Kidney (tissue), 14 donors: ENCODE measurements around the gene CLDN6. TPM values are rescaled to one million over a fixed set of nuclear protein-coding genes. Genes with fewer than 3 reads are reported as not detected.

Source experiments
- DNase-seq, 5 donors: peaks; one replicate each; pipeline ENCODE4 v3.0.0-alpha.2; 2013 to 2020
- FAIRE-seq: peaks from 2 replicates; lab custom pipeline; 2012; peaks lifted over from hg19 to GRCh38; lab: Jason Lieb, UNC
- H3K27ac ChIP-seq, 2 donors: one replicate each; pipeline ENCODE4 v1.7.0; 2013; ENCODE audit warnings: low read depth in 2 of 2, low read length in 2 of 2, inconsistent platforms in 1 of 2
- H3K27me3 ChIP-seq: one replicate; pipeline ENCODE4 v1.7.1; 2013; ENCODE audit warnings: low read length, inconsistent platforms; ENCODE audit not compliant: control insufficient read depth, insufficient read depth
- H3K36me3 ChIP-seq, 3 donors: one replicate each; pipeline versions ENCODE4 v1.7.0 to v1.7.1; 2013; ENCODE audit warnings: low read length in 3 of 3, control low read depth in 1 of 3, inconsistent platforms in 1 of 3; ENCODE audit not compliant: insufficient read depth in 3 of 3, control insufficient read depth in 2 of 3
- H3K4me1 ChIP-seq, 3 donors: one replicate each; pipeline versions ENCODE4 v1.7.0 to v1.7.1; 2013; ENCODE audit warnings: low read length in 3 of 3, inconsistent platforms in 1 of 3, low read depth in 1 of 3; ENCODE audit not compliant: control insufficient read depth in 2 of 3, insufficient read depth in 2 of 3
- H3K4me3 ChIP-seq, 3 donors: one replicate each; pipeline versions ENCODE4 v1.7.0 to v1.8.1; 2013; ENCODE audit warnings: low read length in 3 of 3, control low read depth in 1 of 3, inconsistent platforms in 1 of 3
- H3K9ac ChIP-seq, 3 donors: one replicate each; pipeline versions ENCODE4 v1.7.0 to v1.7.1; 2013; ENCODE audit warnings: low read length in 3 of 3, control low read depth in 1 of 3, inconsistent platforms in 1 of 3
- H3K9me3 ChIP-seq, 3 donors: one replicate each; pipeline versions ENCODE4 v1.7.0 to v1.7.1; 2013; ENCODE audit warnings: low read length in 3 of 3, control low read depth in 1 of 3, inconsistent platforms in 1 of 3; ENCODE audit not compliant: control insufficient read depth in 2 of 3, insufficient read depth in 1 of 3
- intact Hi-C: fragments of 100-400 bp; cut with DNase I; formaldehyde crosslinking; loops from one replicate; pipeline ENCODE4 v1.11.1; 2022
- polyA plus RNA-seq: library from polyadenylated mRNA; stranded (reverse); fragments of 350-450 nt; fragmentation: Illumina TruSeq; extraction: RNeasy Lipid Tissue Mini Kit (QIAGEN cat#74804); gene quantifications from one replicate; pipeline ENCODE4 v1.2.3, GENCODE V29; 2014; ENCODE audit warnings: low read depth, low replicate concordance; ENCODE audit not compliant: insufficient read depth
- total RNA-seq: library from RNA; stranded (reverse); fragmentation: NEBNext Ultra II Directional; extraction: Animal tissue kit (Norgen Biotek cat#: 25700); gene quantifications from one replicate; pipeline ENCODE4 v1.2.1, GENCODE V29; 2021
- TF ChIP-seq, protein P1 (sequence below): IDR thresholded peaks from 3 replicates; pipeline ENCODE4 v1.5.1; 2012; ENCODE audit warnings: mild to moderate bottlenecking, moderate library complexity, borderline replicate concordance; ENCODE audit not compliant: insufficient read depth; ENCODE audit errors: extremely low read depth
- donor health status: control.
- donor health status: control.
- donor health status: control.
- donor health status: control.
- donor health status: control.
- donor health status: DM: yes; HTN: yes; CAD: no.
- donor health status: Normal renal cell carcinoma (clear cell type).

The CLDN6 gene
- total and polyA plus RNA-seq, 2 donors from 2014 or later, result 0.47 TPM; not detected in 1

DNA sequence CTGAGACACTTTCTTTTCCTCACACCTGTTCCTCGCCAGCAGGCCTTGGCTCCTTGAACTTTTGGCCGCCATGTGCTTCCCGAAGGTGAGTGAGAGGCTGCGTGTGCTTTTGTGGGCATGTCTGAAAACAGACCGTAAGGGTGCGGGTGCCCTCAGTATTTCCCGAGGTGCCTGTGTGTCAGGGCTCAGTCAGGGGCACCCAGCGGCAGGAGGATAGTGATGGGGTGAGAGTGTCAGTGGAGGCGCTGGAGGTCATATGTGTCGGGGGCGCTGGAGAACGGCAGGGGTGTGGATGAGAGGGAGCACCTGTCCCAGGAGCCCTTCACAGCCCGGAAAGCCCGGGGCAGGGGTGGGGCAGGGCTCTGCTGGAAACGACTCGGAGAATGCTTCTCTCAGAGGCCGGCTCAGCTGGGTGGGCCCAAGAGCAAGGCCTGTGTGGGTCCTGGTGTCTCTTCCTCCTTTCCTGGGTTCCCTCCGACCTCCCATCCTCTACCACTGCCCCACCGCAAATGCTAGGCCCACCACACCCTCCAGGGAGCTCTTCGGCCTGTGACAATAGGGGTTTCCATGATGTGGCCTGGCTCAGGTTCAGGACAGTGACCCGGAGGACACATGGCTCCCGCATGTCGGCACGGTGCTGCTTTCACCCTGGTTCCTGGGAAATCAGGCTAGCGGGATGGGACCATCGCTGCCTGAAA lies 47.9 kb upstream of the CLDN6 start:
- FAIRE-seq (no peak), DNase-seq (peak in 1 of 5 donors; percentile 72)
- H3K27me3 ChIP-seq, result no peaks in the 10 kb centered on the region
- H3K27ac ChIP-seq, result peak overlapping the region; percentile 81
- no peaks in the 10 kb centered on the region for H3K9me3 ChIP-seq
- intact Hi-C loops, result loop anchor here (10.0 kb wide), 1 partner anchor 49 kb away; the partner anchor contains the start of gene ZNF205
- H3K36me3 ChIP-seq, result no peaks in the 10 kb centered on the region
- peak overlapping the region in 2 of 3 donors; percentile 52 to 64 for H3K4me3 ChIP-seq
- peaks cover 0 to 18% (median 9%) of the 10 kb centered on the region in 3 donors for H3K4me1 ChIP-seq
- H3K9ac ChIP-seq, result peak overlapping the region in 2 of 3 donors; percentile 80 to 91
- TF ChIP-seq, protein P1, sequence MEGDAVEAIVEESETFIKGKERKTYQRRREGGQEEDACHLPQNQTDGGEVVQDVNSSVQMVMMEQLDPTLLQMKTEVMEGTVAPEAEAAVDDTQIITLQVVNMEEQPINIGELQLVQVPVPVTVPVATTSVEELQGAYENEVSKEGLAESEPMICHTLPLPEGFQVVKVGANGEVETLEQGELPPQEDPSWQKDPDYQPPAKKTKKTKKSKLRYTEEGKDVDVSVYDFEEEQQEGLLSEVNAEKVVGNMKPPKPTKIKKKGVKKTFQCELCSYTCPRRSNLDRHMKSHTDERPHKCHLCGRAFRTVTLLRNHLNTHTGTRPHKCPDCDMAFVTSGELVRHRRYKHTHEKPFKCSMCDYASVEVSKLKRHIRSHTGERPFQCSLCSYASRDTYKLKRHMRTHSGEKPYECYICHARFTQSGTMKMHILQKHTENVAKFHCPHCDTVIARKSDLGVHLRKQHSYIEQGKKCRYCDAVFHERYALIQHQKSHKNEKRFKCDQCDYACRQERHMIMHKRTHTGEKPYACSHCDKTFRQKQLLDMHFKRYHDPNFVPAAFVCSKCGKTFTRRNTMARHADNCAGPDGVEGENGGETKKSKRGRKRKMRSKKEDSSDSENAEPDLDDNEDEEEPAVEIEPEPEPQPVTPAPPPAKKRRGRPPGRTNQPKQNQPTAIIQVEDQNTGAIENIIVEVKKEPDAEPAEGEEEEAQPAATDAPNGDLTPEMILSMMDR, result no peak

DNA sequence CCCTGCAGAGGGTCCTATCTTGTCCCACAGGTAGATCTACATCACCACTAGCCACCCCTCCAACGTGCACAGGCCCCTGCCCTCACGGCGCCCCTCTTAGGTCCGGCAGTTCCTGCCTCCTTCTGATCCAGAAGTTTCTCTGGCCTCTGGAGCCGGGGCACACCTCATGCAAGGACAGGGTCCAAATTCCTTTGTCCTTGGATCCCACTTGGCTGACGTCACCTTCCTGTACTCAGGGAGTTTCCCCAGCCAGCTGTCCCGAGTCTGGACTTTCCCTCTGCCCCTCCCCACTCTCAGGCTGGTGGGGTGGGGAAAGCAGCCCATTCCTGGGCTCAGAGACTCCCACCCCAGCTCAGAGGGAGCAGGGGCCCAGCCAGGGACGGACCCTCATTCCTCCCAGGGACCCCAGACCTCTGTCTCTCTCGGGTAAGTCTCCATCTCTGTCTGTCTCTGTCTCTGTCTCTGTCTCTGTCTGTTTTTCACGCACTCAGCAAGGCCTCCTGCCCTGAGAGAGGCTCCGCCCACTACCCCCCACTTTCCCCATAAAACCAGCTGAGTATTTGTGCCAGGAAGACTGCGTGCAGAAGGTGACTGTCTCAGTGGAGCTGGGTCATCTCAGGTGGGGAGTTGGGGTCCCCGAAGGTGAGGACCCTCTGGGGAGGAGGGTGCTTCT lies 47.2 kb upstream of the CLDN6 start, which contains the start of gene IL32:
IL32 (plus strand) TSS at position 572 of the 673 bp plus-strand sequence. CDS start 172 bp downstream, outside the sequence.
- Histone ChIP-seq H3K4me3 (peak within 1 kb of the TSS in 2 of 3 donors; percentile 52 to 64), H3K9ac (peak within 1 kb of the TSS in 2 of 3 donors; percentile 80 to 91), H3K9me3 (no peaks in the 10 kb centered on the region), H3K36me3 (no peaks in the 10 kb centered on the region), H3K27ac (peak within 1 kb of the TSS; percentile 81), H3K4me1 (peaks cover 0 to 18% (median 10%) of the 10 kb centered on the region in 3 donors), H3K27me3 (no peaks in the 10 kb centered on the region)
- peak; percentile 37 to 89 (median 65) for DNase-seq
- TF ChIP-seq, protein P1, result no peak
- intact Hi-C loops, result loop anchor here (10.0 kb wide), 1 partner anchor 50 kb away; the partner anchor contains the start of gene ZNF205
- FAIRE-seq, result no peak

DNA sequence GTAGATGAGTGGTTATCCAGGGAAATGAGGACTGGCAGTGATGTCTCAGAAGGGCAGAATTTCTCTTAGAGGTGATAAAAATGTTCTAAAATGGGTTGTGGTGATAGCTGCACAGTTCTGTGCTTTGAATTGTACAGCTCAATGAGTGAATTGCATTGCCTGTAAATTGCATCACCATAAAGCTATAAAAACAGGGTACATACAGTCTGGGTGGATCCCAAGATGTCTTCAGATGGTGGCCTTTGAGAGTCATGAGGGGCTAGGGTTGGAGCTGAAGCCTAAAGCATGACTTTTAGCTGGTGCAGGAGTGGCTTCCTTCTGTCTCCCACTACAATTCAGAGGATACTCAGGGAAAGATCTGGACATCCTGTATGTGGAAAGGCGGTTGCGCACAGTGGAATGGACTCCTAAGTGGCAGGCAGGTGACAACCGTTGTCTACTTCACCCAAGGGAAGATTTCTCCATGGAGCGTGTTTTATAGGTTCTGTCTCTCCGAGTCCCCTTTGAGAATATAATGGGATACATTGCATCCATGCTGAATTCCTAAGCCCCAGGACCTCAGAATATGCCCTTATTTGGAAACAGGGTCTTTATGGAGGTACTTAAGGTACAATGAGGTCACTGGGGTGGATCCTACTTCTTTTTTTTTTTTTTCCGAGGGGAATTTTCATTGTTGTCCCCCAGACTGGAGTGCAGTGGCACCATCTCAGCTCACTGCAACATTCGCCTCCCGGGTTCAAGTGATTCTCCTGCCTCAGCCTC lies 45.8 kb upstream of the CLDN6 start:
- H3K4me3 ChIP-seq, result no peak overlapping the region
- DNase-seq (peak in 1 of 5 donors; percentile 15), FAIRE-seq (no peak)
- no peak overlapping the region for H3K27ac ChIP-seq
- intact Hi-C loops, result loop anchor here (10.0 kb wide), 1 partner anchor 51 kb away; the partner anchor contains the start of gene ZNF205
- peaks cover 0 to 24% (median 12%) of the 10 kb centered on the region in 3 donors for H3K4me1 ChIP-seq
- H3K27me3 ChIP-seq, result no peaks in the 10 kb centered on the region
- no peaks in the 10 kb centered on the region for H3K9me3 ChIP-seq
- H3K9ac ChIP-seq, result no peak overlapping the region
- no peaks in the 10 kb centered on the region for H3K36me3 ChIP-seq
- TF ChIP-seq, protein P1, result no peak
